NCI-H1417 (cell line): ENCODE results near the gene PHIP.
A peak's percentile ranks its signal among the peaks of the same experiment; 100 is the strongest.

Experiments
- DNase-seq, 3 experiments: peaks; one replicate each; lab custom pipeline; 2025; lab: John Stamatoyannopoulos, UW

PHIP gene

GRCh38 chr6:79009819-79010218 lies 68.2 kb downstream of the PHIP start:
- DNase-seq, result no peak

- DNase-seq, result no peak
Observed at GRCh38 chr6:79005497-79005896, 72.6 kb downstream of the PHIP start.

- DNase-seq, result no peak
Observed at GRCh38 chr6:79005024-79005423, 73.0 kb downstream of the PHIP start.

- no peak for DNase-seq
Observed at GRCh38 chr6:79004239-79004638, 73.8 kb downstream of the PHIP start.

- no peak for DNase-seq
Observed at GRCh38 chr6:79001415-79001814, 76.6 kb downstream of the PHIP start.

GRCh38 chr6:78999737-79000136 lies 78.3 kb downstream of the PHIP start:
- no peak for DNase-seq

GRCh38 chr6:78995946-78996345 lies 82.1 kb downstream of the PHIP start:
- no peak for DNase-seq

- no peak for DNase-seq
Observed at GRCh38 chr6:78995346-78995745, 82.7 kb downstream of the PHIP start.

GRCh38 chr6:78993955-78994354 lies 84.1 kb downstream of the PHIP start:
- DNase-seq, result no peak

- DNase-seq, result no peak
Observed at GRCh38 chr6:78989191-78989590, 88.9 kb downstream of the PHIP start.

- no peak for DNase-seq
Observed at GRCh38 chr6:78986161-78986560, 91.9 kb downstream of the PHIP start.

GRCh38 chr6:78984225-78984950 lies 93.7 kb downstream of the PHIP start:
- DNase-seq, result no peak

GRCh38 chr6:78967191-78967590 lies 110.9 kb downstream of the PHIP start:
- DNase-seq, result no peak

- DNase-seq, result no peak
Observed at GRCh38 chr6:78966542-78966941, 111.5 kb downstream of the PHIP start.

GRCh38 chr6:78962448-78962847 lies 115.6 kb downstream of the PHIP start:
- DNase-seq, result peak in 1 of 3 experiments; percentile 10

- DNase-seq, result no peak
Observed at GRCh38 chr6:78954740-78955139, 123.3 kb downstream of the PHIP start.

GRCh38 chr6:78953798-78954197 lies 124.3 kb downstream of the PHIP start:
- no peak for DNase-seq

- DNase-seq, result no peak
Observed at GRCh38 chr6:78952362-78952761, 125.7 kb downstream of the PHIP start.

GRCh38 chr6:78948785-78949184 lies 129.3 kb downstream of the PHIP start:
- DNase-seq, result no peak

GRCh38 chr6:78947962-78948361 lies 130.1 kb downstream of the PHIP start:
- no peak for DNase-seq

GRCh38 chr6:78947529-78947928 lies 130.5 kb downstream of the PHIP start:
- DNase-seq, result no peak

GRCh38 chr6:78942446-78942845 lies 135.6 kb downstream of the PHIP start:
- DNase-seq, result no peak

GRCh38 chr6:78936515-78936914 lies 141.5 kb downstream of the PHIP start:
- no peak for DNase-seq

GRCh38 chr6:78935553-78935952 lies 142.5 kb downstream of the PHIP start:
- DNase-seq, result no peak
